Measurements from ENCODE around the gene CCDC40. TPM values are rescaled to one million over a fixed set of nuclear protein-coding genes. Genes with fewer than 3 reads are reported as not detected.

Gene CCDC40
- total RNA-seq, 1 donor, result 8.3 TPM

- no peaks in the 10 kb centered on the region for H3K36me3 ChIP-seq (ENCODE audit: insufficient read depth, low read length)
- H3K9me3 ChIP-seq (ENCODE audit: low read depth, low read length), result no peaks in the 10 kb centered on the region
- DNase-seq (ENCODE audit: insufficient read length, low spot score, missing footprints), result peak; percentile 98
- peaks cover 25% of the 10 kb centered on the region for H4K20me1 ChIP-seq (ENCODE audit: insufficient read depth, low read length)
- H3K4me1 ChIP-seq (ENCODE audit: insufficient read depth, low read length), result peaks cover 36% of the 10 kb centered on the region
- H3K27ac ChIP-seq (ENCODE audit: low read depth, low read length), result peak overlapping the region; percentile 71
- peak overlapping the region; percentile 59 for H3K4me3 ChIP-seq (ENCODE audit: insufficient read depth, low read length)
- peak overlapping the region; percentile 80 for H3K4me2 ChIP-seq (ENCODE audit: insufficient read depth, low read length)
- H3K27me3 ChIP-seq (ENCODE audit: insufficient read depth, low read length), result no peaks in the 10 kb centered on the region
- no peak for TF ChIP-seq CTCF (IDR thresholded peaks at IDR 0.05; ENCODE audit: extremely low read depth, low read depth, low read length)
- H2AFZ ChIP-seq (ENCODE audit: low read length), result peak overlapping the region; percentile 49
- peaks cover 2% of the 10 kb centered on the region for H3K79me2 ChIP-seq (ENCODE audit: insufficient read depth, low read length)
Observed at GRCh38 chr17:79988185-79988971, 48.1 kb upstream of the CCDC40 start.

GRCh38 chr17:79989106-79989835, 47.2 kb upstream of the CCDC40 start:
- no peak overlapping the region for H3K27ac ChIP-seq (ENCODE audit: low read depth, low read length)
- peak; percentile 66 for DNase-seq (ENCODE audit: insufficient read length, low spot score, missing footprints)

GRCh38 chr17:79990051-79990592, 46.3 kb upstream of the CCDC40 start:
- H3K4me2 ChIP-seq (ENCODE audit: insufficient read depth, low read length), result no peak overlapping the region
- peak; percentile 11 for DNase-seq (ENCODE audit: insufficient read length, low spot score, missing footprints)
- no peaks in the 10 kb centered on the region for H3K9me3 ChIP-seq (ENCODE audit: low read depth, low read length)
- TF ChIP-seq CTCF (IDR thresholded peaks at IDR 0.05; ENCODE audit: extremely low read depth, low read depth, low read length), result no peak
- no peaks in the 10 kb centered on the region for H3K27me3 ChIP-seq (ENCODE audit: insufficient read depth, low read length)
- peaks cover 2% of the 10 kb centered on the region for H3K79me2 ChIP-seq (ENCODE audit: insufficient read depth, low read length)
- H4K20me1 ChIP-seq (ENCODE audit: insufficient read depth, low read length), result peaks cover 21% of the 10 kb centered on the region
- no peaks in the 10 kb centered on the region for H3K36me3 ChIP-seq (ENCODE audit: insufficient read depth, low read length)
- H3K4me1 ChIP-seq (ENCODE audit: insufficient read depth, low read length), result peaks cover 38% of the 10 kb centered on the region
- H3K4me3 ChIP-seq (ENCODE audit: insufficient read depth, low read length), result no peak overlapping the region
- no peak overlapping the region for H2AFZ ChIP-seq (ENCODE audit: low read length)
- no peak overlapping the region for H3K27ac ChIP-seq (ENCODE audit: low read depth, low read length)

More at GRCh38 chr17:79989106-79989835, 47.2 kb upstream of the CCDC40 start:
- H3K4me3 ChIP-seq (ENCODE audit: insufficient read depth, low read length), result no peak overlapping the region
- TF ChIP-seq CTCF (IDR thresholded peaks at IDR 0.05; ENCODE audit: extremely low read depth, low read depth, low read length), result no peak
- H3K79me2 ChIP-seq (ENCODE audit: insufficient read depth, low read length), result peaks cover 2% of the 10 kb centered on the region
- no peak overlapping the region for H3K4me2 ChIP-seq (ENCODE audit: insufficient read depth, low read length)
- no peak overlapping the region for H2AFZ ChIP-seq (ENCODE audit: low read length)
- no peaks in the 10 kb centered on the region for H3K9me3 ChIP-seq (ENCODE audit: low read depth, low read length)
- H3K4me1 ChIP-seq (ENCODE audit: insufficient read depth, low read length), result peaks cover 38% of the 10 kb centered on the region
- no peaks in the 10 kb centered on the region for H3K27me3 ChIP-seq (ENCODE audit: insufficient read depth, low read length)
- no peaks in the 10 kb centered on the region for H3K36me3 ChIP-seq (ENCODE audit: insufficient read depth, low read length)
- peaks cover 21% of the 10 kb centered on the region for H4K20me1 ChIP-seq (ENCODE audit: insufficient read depth, low read length)

- no peaks in the 10 kb centered on the region for H3K36me3 ChIP-seq (ENCODE audit: insufficient read depth, low read length)
- peaks cover 2% of the 10 kb centered on the region for H3K79me2 ChIP-seq (ENCODE audit: insufficient read depth, low read length)
- DNase-seq (ENCODE audit: insufficient read length, low spot score, missing footprints), result no peak
- no peaks in the 10 kb centered on the region for H3K9me3 ChIP-seq (ENCODE audit: low read depth, low read length)
- no peak overlapping the region for H3K27ac ChIP-seq (ENCODE audit: low read depth, low read length)
- H3K4me2 ChIP-seq (ENCODE audit: insufficient read depth, low read length), result no peak overlapping the region
- H3K27me3 ChIP-seq (ENCODE audit: insufficient read depth, low read length), result no peaks in the 10 kb centered on the region
- peaks cover 38% of the 10 kb centered on the region for H3K4me1 ChIP-seq (ENCODE audit: insufficient read depth, low read length)
- no peak overlapping the region for H2AFZ ChIP-seq (ENCODE audit: low read length)
- no peak overlapping the region for H3K4me3 ChIP-seq (ENCODE audit: insufficient read depth, low read length)
- peaks cover 21% of the 10 kb centered on the region for H4K20me1 ChIP-seq (ENCODE audit: insufficient read depth, low read length)
- TF ChIP-seq CTCF (IDR thresholded peaks at IDR 0.05; ENCODE audit: extremely low read depth, low read depth, low read length), result no peak
Observed at GRCh38 chr17:79990704-79991103, 45.7 kb upstream of the CCDC40 start.
